ENCODE results near the gene PARP3. TPM values are rescaled to one million over a fixed set of nuclear protein-coding genes. Genes with fewer than 3 reads are reported as not detected.
"Not testable (repeated sequence)": the region's sequence is repeated elsewhere in the genome, so short reads cannot be mapped to it uniquely, and the experiment has no call there.

Gene PARP3
- total RNA-seq, 1 donor = 6.2 TPM

- not testable (repeated sequence) for H3K4me3 ChIP-seq (ENCODE audit: low read length); H3K27me3 ChIP-seq (ENCODE audit: insufficient read depth, low read length); H3K9me3 ChIP-seq (ENCODE audit: low read depth, low read length)
- H3K4me1 ChIP-seq (ENCODE audit: insufficient read depth, low read length) = peaks cover 14% of the 10 kb centered on the region
Observed at GRCh38 chr3:51993657-51994056, 51.5 kb downstream of the PARP3 start.

- no peak overlapping the region for H3K4me3 ChIP-seq (ENCODE audit: low read length)
- H3K27me3 ChIP-seq (ENCODE audit: insufficient read depth, low read length) = no peaks in the 10 kb centered on the region
- no peaks in the 10 kb centered on the region for H3K9me3 ChIP-seq (ENCODE audit: low read depth, low read length)
- peaks cover 14% of the 10 kb centered on the region for H3K4me1 ChIP-seq (ENCODE audit: insufficient read depth, low read length)
Observed at GRCh38 chr3:51994530-51994929, 52.4 kb downstream of the PARP3 start.

- Histone ChIP-seq H3K4me3 (ENCODE audit: low read length) (peak within 1 kb of the TSS; percentile 64), H3K27me3 (ENCODE audit: insufficient read depth, low read length) (no peaks in the 10 kb centered on the region), H3K9me3 (ENCODE audit: low read depth, low read length) (no peaks in the 10 kb centered on the region), H3K4me1 (ENCODE audit: insufficient read depth, low read length) (peaks cover 14% of the 10 kb centered on the region)
Observed at GRCh38 chr3:51995346-51996163, 53.4 kb downstream of the PARP3 start, which contains the start of gene RPL29. TSS of gene RPL29 (minus strand) at chr3:51995895. CDS start at chr3:51995461, 434 bp downstream.

GRCh38 chr3:51997172-51997571, 55.0 kb downstream of the PARP3 start:
- no peak overlapping the region for H3K4me3 ChIP-seq (ENCODE audit: low read length)
- no peaks in the 10 kb centered on the region for H3K9me3 ChIP-seq (ENCODE audit: low read depth, low read length)
- H3K4me1 ChIP-seq (ENCODE audit: insufficient read depth, low read length) = peaks cover 21% of the 10 kb centered on the region
- no peaks in the 10 kb centered on the region for H3K27me3 ChIP-seq (ENCODE audit: insufficient read depth, low read length)

- H3K27me3 ChIP-seq (ENCODE audit: insufficient read depth, low read length) = no peaks in the 10 kb centered on the region
- no peak overlapping the region for H3K4me3 ChIP-seq (ENCODE audit: low read length)
- no peaks in the 10 kb centered on the region for H3K9me3 ChIP-seq (ENCODE audit: low read depth, low read length)
- H3K4me1 ChIP-seq (ENCODE audit: insufficient read depth, low read length) = peaks cover 21% of the 10 kb centered on the region
Observed at GRCh38 chr3:51997935-51998596, 55.9 kb downstream of the PARP3 start.

Other genes with a start within 250 kb of the PARP3 start
- 1.6 TPM for gene GRM2, start 235.3 kb upstream of the PARP3 start, total RNA-seq
- not detected for gene IQCF6, start 163.1 kb upstream of the PARP3 start, total RNA-seq
- not detected for gene IQCF2, start 80.7 kb upstream of the PARP3 start, total RNA-seq
- gene IQCF5, start 66.8 kb upstream of the PARP3 start, total RNA-seq = not detected
- gene IQCF1, start 39.0 kb upstream of the PARP3 start, total RNA-seq = not detected
- gene RRP9, start 459 bp upstream of the PARP3 start, total RNA-seq = 2.7 TPM
- 0.10 TPM for gene GPR62, start 13.0 kb downstream of the PARP3 start, total RNA-seq
- gene PCBP4, start 25.1 kb downstream of the PARP3 start, total RNA-seq = 5.6 TPM
- 41.8 TPM for gene ABHD14B, start 31.7 kb downstream of the PARP3 start, total RNA-seq
- 6.6 TPM for gene ABHD14A, start 32.7 kb downstream of the PARP3 start, total RNA-seq
- gene ACY1, start 41.2 kb downstream of the PARP3 start, total RNA-seq = 3.3 TPM
- 1,675 TPM for gene RPL29, start 53.5 kb downstream of the PARP3 start, total RNA-seq
- gene DUSP7, start 114.2 kb downstream of the PARP3 start, total RNA-seq = 7.0 TPM
- gene POC1A, start 212.1 kb downstream of the PARP3 start, total RNA-seq = 0.21 TPM